HG02763 (cell line): ENCODE data around the gene LTBP1.
"Not testable (repeated sequence)": the region's sequence is repeated elsewhere in the genome, so short reads cannot be mapped to it uniquely, and the experiment has no call there.

Source experiments
- ATAC-seq: cut with Tn5 transposase; IDR thresholded peaks from one replicate; pipeline ENCODE4 v1.9.1; 2021; ENCODE audit warnings: mild to moderate bottlenecking, moderate library complexity; ENCODE audit not compliant: unreplicated experiment

LTBP1 gene, protein sequence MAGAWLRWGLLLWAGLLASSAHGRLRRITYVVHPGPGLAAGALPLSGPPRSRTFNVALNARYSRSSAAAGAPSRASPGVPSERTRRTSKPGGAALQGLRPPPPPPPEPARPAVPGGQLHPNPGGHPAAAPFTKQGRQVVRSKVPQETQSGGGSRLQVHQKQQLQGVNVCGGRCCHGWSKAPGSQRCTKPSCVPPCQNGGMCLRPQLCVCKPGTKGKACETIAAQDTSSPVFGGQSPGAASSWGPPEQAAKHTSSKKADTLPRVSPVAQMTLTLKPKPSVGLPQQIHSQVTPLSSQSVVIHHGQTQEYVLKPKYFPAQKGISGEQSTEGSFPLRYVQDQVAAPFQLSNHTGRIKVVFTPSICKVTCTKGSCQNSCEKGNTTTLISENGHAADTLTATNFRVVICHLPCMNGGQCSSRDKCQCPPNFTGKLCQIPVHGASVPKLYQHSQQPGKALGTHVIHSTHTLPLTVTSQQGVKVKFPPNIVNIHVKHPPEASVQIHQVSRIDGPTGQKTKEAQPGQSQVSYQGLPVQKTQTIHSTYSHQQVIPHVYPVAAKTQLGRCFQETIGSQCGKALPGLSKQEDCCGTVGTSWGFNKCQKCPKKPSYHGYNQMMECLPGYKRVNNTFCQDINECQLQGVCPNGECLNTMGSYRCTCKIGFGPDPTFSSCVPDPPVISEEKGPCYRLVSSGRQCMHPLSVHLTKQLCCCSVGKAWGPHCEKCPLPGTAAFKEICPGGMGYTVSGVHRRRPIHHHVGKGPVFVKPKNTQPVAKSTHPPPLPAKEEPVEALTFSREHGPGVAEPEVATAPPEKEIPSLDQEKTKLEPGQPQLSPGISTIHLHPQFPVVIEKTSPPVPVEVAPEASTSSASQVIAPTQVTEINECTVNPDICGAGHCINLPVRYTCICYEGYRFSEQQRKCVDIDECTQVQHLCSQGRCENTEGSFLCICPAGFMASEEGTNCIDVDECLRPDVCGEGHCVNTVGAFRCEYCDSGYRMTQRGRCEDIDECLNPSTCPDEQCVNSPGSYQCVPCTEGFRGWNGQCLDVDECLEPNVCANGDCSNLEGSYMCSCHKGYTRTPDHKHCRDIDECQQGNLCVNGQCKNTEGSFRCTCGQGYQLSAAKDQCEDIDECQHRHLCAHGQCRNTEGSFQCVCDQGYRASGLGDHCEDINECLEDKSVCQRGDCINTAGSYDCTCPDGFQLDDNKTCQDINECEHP (N-terminal part only)

DNA sequence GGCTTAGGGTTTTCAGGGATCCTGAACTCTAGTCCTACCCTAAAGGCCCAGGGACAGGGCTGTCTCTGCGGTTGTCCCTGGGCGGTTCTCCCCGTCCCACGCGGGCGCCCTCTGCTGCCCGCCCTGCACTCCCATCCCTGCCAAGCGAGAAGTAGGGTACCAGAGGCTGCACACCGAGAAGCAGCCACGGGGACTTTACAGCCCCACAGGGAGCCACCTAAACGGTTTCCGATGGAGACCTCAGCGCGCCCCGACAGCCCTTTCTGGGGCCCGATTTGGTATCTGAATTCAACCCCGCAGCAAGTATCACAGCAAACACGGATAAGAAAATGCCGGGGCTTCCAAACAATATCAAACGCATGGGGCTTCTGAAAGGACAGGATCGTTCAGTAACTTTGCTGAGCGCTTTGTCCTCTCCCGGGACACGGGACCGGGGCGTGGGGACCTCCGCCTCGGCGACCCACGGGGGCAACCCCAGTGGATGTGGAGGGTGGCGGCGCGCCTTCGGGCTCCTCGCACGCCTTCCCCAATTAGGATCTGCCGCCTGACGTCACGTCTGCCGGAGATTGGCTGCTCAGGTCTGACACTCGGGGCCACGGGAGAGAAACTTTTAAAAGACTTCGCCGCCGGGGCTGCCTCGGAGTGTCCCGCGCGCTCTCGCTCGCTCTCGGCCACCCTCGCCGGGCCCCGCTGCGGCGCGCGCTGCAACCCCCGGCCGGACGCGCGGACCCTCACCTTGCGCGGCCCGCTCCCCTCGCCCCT lies at the start of gene LTBP1:
Gene LTBP1, plus strand, starts transcription at position 640 of the 762 bp plus-strand sequence. CDS start 372 bp downstream, outside the sequence.
- ATAC-seq, result peak; percentile 69

DNA sequence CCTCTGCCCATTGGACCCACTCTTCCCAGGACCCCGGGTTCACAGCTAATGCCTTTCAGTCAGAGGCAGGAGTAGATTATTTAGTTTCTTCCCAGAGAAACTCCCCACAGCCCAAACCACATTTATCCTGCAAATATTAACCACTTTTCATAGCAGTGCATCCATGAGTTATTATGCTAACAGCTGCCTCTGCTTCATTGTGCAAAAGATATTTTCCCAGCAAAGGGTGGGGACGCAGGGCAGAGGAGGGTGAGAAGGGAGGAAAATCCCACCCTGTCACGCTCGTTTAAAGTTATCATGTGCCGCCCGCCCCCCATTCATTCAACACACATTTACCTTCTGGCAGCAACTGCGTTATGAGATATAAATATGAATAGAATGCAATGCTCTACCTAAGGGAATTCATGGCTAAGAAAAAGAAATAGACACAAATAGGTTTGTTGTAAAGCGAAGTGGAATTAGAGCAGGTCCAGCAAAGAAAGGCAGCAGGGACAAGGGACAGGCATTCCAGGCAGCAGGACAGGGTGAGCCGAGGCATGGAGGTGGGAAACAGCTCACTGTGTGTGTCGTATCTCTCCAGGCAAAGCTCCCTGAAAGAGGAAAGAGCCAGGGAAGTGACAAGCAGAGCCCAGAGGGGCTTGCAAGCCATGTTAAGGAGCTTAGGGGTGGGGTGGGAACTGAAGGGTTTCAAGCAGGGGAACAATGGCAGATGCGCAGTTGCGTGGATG lies 46.3 kb upstream of the LTBP1 start:
- ATAC-seq, result no peak

DNA sequence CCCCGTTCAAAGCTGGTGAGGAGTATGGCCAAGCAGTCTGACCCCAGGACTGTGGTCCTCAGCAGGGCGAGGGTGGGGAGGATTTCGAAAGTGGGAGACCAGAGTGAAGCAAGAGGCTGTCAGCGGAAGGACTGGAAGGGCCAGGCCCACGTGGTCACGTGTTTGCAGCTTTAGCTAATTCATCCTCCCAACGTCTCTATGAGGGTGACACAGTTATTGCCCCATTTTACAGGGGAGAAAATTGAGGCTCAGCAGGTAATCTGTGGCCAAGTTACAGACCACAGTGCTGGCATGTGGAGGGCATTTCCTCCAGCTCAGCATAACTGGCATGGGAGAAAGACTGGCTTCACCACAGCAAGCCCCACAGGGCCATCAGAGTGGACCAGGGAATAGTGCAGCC lies 45.4 kb upstream of the LTBP1 start:
- ATAC-seq, result no peak

DNA sequence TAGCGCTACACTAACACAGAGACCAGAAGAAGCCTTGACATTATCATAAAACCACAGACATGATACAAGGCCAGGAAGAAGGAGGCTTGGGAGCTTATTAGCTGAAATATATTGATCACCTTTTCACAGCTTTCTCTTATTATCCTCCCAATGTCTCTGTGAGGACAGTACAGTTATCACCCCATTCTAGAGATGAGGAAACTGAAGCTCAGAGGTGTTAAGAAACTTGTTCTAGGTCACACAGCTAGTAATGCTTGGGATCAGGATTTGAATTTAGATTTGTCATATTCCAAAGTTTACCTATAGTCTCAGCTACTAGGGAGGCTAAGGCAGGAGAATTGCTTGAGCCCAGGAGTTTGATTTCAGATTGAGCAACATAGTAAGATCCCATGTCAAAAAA lies 44.6 kb upstream of the LTBP1 start:
- no peak for ATAC-seq

DNA sequence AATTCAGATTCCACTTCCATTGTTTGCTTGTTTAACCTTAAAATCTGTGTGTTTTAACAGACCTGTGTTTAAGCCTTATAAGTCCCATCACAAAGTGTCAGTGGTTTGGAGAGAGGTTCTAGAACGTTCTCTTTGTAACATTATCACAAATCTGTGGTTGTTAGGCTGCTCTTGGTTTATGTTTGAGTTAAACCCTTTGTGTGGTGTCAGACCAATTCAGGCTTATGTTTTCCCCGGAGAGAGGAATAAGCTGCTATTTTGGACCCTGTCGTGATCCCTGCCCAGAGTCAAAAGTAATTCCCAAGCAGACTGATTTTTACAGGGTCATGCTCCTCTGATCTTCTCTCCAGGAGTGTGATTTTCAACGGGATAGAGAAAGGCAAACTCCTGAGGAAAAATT lies 43.8 kb upstream of the LTBP1 start:
- ATAC-seq, result no peak

DNA sequence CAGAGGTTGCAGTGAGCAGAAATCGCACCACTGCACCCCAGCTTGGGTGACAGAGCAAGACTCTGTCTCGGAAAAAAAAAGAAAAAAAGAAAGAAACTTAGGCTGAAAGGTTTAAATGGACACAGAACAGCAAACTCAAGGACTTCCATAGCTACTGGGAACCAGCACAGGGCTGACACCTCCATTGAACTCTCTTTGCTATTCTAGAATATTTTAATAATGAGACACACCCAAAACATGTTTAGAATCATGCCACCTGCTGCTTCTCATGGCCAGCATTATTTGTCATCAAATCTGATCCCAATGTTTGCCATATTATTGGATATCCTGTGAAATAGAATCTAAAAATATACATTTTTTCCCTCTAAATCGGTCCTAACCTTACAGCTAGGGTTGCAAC lies 42.7 kb upstream of the LTBP1 start:
- no peak for ATAC-seq

DNA sequence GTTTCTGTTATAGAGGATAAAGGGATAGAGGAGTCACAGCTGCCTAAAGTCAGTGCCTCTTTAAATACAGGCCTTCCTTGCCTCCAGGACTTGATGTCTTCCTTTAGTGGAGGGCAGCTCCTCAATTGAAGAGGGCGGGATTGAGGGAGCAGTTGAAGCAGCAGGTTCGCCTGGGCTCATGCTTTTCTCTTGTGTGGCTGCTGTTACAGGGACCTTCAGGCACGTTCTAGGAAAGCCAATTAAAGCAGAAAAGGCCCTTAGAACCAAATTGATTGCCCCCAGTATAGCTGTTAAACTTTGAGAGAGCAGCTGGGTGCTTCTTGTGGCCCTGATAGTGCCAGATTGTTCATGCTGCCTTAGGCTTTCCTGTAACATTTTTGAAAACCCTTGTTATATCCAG lies 42.0 kb upstream of the LTBP1 start:
- ATAC-seq, result no peak

DNA sequence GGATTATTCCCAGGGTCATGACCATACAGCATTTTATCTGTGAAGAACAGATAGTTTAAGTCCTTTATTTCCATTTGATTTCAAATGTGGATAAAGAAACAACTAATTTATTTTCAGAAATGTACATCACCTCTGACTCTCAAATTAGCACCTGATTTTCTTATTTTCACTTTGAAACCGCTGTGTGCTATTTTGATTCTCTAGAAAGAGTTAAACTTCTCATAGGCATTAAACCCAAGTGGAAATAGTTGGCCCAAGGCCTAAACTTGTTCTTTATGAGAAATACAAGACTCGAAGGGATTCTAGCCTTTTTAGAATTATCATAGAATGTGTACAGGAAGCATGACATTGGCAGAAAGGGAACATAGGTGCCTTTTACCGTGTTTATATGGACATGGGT lies 41.5 kb upstream of the LTBP1 start:
- no peak for ATAC-seq

DNA sequence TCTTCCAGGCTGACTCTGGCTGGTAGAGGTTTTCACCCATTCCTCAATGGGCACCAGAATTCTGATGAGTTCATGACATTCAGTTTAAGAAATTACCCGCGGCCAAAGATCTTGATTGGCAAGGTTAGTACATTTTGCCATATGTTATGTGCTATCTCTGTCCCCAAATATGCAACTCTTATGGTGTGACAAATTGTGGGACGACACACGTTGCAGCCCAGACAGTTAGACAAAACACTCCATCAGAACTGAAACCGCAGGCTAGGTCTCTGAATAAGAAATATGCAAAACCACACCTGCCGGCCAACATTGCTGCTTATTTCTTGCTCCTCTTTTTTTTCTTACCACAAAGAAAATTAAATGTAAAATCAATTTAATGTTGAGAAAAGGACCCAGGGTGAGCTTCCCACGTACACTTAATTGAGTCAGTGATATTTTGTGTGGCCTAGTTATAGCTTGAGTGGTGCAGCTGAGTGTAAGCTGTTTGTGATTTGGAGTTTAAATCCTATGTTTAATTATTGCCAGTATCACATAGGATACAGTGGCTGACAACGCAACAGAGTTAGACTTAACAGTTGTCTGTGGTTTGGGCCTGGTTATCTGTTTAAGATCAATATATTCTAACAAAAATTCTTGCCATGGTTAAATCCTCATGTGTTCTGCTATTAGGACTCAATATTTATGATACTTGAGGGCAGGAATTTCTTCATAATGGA lies 35.7 kb upstream of the LTBP1 start:
- ATAC-seq, result peak; percentile 92

DNA sequence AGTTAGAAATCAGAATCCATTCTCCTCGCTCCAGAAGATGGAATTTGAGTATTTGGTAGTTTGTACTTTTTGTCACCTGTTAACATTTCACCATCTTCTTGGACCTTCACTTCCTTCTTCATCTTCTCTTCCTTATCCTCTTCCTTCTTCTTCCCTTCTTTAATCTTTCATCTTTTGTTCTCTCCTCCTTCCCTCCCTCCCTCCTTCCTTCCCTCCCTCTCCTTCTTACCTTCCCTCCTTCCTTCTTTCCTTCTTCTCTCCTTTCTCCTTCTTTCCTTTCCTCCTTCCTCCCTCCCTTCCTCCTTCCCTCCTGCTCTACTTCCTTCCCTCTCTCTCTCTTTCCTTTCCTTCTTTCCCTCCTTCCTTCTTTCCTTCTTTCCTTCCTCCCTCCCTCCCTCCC lies 31.1 kb upstream of the LTBP1 start:
- no peak for ATAC-seq

DNA sequence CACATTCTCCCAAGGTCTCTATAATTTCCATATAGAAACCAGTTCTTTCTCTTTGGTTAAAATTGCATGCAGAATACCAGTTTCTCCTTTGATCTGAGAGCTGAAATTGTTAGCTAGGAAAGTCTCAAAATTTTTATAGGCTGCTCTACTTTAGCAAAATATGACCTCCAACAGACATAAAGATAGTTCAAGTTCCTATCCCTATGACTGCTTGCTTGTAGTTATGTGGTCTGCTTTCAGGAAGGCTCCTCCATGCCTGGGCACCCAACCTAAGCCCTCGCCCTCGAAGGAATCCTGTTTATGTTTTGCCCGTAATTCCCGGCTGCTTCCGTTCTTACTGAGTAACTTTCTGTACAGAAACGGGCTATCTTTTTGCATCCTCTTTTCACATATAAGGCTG lies 28.0 kb upstream of the LTBP1 start:
- ATAC-seq, result no peak

DNA sequence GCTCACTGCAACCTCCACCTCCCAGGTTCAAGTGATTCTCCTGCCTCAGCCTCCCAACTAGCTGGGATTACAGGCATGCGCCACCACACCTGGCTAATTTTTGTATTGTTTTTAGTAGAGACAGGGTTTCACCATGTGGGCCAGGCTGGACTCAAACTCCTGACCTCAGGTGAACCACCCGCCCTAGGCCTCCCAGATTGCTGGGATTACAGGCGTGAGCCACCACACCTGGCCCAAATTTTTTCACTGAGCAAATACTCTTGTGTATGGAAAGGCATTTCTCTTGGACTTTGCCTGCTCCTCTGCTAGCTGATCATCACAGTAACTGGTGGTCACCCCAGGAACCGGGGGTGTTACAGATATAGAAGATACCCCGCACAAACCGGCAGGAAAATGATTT lies 26.9 kb upstream of the LTBP1 start:
- not testable (repeated sequence) for ATAC-seq

DNA sequence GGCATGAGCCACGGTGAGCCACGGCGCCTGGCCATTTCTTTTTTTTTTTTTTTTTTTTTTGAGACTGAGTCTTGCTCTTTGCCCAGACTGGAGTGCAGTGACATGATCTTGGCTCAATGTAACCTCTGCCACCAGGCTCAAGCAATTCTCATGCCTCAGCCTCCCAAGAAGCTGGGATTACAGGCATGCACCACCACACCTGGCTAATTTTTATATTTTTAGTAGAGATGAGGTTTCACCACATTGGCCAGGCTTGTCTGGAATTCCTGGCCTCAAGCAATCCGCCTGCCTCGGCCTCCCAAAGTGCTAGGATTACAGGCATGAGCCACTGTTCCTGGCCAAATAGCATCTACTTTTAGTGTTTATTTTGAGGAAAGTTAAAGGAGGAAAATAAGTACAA lies 25.3 kb upstream of the LTBP1 start:
- not testable (repeated sequence) for ATAC-seq

DNA sequence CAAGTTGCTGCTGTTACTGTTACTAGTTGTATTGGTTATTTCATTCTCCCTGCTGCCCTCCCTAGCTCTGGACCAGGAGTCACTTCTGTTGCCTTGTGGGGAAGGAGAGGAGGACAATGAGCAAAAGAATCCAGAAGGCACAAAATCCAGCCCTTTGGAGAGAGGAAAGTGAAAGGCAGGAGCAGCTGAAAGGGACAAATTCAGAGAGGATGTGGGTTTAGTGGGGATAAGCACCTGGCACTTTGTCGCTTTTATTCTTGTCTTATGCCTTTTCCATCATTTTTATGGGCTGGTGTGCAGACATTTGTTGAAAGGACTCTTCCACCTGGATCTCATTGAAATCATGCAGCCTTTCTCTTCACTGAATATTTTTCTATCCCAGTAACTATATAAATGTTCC lies 24.3 kb upstream of the LTBP1 start:
- no peak for ATAC-seq

DNA sequence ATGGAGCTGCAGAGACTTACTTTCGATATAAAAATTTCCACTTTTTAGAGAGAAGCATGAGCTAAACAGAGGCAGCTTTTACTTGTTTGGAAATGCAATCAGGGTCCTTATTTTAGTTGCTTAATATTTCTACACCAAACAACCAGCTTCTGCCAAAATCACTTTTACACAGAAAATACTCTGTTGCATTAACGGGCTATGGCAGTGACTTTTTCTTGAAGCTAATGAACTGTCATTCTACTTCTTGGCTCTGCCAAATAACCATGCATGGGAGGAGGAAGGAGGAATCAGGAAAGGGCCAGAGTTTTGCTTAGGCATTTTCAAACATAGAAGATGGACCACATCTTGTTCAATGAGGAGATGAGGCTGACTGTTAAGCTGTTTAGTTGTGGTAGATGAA lies 23.6 kb upstream of the LTBP1 start:
- ATAC-seq, result no peak

DNA sequence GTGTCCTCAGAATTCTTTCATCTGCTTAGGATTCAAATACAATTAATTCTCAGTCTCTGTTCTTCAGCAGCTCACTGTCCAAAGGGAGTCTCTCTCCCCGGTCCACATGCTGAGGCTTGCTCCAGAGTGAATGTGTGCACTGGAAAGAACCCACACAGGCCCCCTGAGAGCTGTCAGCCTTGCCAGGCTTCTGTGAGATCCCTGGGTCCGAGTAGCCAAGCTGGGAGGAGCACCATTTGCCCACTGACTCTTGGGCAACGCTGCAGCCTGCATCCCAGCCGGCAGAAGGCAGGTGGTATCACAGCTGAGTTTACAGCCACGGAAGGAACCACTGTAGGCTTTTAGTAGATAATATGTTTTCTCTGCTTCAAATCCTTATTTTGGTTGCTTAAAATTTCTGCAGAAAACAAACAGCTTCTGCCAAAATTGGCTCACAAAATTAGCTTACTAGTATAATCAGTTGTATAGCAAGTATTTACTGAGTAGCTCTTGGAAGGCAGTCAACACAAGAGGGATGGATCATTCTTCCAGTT lies 21.4 kb upstream of the LTBP1 start:
- ATAC-seq, result no peak

DNA sequence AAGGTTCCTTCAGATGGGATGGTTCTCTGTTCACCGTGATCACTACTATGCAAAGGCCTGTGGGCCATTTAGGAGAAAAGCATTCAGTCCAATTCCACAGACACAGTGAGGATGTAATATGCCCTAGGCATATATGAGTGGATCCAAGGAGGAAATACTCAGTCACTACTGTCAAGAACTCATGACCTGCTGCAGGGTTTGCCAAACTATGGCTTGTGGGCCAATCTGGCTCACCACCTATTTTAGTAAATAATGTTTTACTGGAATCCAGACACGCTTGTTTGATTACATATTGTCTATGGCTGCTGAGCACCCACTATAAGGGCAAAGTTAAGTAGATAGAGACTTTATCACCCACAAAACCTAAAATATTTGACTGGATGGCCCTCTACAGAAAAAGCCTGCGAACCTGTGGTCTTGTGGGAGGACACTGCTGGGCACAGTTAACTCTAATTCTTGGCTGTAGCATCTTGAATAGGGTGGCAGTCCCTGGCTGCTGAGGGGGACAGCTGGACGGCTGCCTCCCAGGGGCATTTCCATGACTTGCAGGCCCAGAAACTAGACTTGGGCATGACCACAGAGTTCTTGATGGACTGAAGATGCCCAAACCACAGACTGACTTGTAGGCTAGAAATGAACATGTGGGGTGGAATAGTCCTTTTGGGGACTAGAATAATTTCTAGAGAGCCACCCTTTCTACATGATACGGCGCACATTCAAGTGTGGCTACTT lies 20.6 kb upstream of the LTBP1 start:
- no peak for ATAC-seq

DNA sequence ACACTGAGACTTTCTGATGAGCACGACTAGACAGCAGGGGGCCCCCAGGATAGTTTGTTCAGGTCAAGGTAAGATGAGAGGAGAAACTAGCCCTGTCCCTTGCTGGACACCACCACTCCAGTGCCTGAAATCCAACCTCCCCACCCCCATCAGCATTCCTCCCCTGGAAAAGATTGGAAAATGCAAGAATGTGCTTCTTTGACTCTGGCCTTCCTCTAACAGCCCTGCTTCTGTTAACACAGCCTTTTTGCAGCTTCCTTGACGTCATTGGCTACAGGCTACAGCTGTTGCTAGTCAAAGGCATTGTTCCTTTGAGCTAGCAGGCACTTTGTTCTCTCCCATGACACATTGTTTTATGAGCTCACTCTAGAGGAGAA lies 20.1 kb upstream of the LTBP1 start:
- no peak for ATAC-seq
